GDM1 (cell line): Measurements from ENCODE around the gene PTPN14.
"Not testable (repeated sequence)": the region's sequence is repeated elsewhere in the genome, so short reads cannot be mapped to it uniquely, and the experiment has no call there.

Experiments
- DNase-seq: peaks from one replicate; lab custom pipeline; 2025; lab: John Stamatoyannopoulos, UW

Gene PTPN14

GRCh38 chr1:214551436-214552173, at the start of gene PTPN14:
TSS of gene PTPN14 (minus strand) at chr1:214551602. CDS start at chr1:214464803, 86,799 bp downstream.
- peak; percentile 49 for DNase-seq

GRCh38 chr1:214593158-214593557, 41.8 kb upstream of the PTPN14 start:
- no peak for DNase-seq

DNA sequence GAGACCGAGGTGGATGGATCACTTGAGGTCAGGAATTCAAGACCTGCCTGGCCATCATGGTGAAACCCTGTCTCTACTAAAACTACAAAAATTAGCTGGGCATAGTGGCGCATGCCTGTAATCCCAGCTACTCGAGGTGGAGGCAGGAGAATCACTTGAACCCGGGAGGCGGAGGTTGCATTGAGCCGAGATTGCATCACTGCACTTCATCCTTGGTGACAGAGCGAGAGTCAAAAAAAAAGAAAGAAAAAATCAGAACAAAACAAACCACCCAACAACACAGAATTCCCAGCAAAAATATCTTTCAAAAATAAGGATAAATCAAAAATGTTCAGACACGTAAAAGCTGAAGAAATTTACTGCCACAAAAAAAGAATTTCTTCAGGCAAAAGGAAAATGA, 40.5 kb upstream of the PTPN14 start:
- not testable (repeated sequence) for DNase-seq

DNA sequence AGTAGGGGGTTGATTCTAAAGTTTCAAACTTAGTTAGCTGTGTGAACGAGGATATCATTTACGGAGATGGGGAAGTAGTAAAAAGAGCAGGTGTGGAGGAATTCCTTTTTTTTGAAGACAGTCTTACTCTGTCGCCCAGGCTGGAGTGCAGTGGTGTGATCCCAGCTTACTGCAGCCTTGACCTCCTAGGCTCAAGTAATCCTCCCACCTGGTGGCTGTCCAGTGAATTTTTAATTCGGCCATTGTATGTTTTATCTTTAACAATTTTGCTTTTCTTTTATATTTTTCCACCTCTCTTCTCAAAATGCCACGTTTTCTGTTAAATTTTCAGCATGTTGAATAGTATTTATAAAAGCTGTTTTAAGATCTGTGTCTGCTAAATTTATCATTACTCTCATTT, 39.3 kb upstream of the PTPN14 start:
- DNase-seq, result no peak

DNA sequence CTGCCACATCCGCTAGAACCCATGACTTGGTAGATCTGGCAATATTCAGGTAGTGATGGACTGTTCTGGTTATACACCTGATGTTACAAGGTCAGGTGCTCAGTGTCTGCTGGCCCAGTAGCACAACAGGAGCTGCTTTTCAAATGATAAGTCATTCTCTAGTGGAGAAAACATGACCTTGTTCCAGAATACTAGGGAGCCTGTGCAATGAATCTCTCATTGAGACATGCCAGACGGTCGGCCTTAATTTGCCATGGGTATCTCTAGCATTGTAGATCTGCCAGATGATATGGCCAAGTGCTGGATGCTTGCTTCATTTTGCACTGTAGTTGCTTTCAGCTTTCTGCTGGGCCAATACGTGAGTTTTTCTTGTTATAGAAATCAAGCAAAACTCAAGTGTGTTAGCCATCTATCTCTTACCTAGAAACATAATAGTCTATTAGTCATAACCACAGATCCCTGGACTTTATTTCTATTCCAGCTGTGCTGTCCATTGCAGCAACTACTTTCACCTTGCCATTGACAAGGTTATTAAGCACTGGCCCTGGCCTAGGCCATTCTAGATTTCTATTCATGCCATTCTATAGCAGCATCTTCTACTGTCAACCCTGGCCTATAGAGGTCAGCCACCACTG, 37.7 kb upstream of the PTPN14 start:
- DNase-seq, result no peak

DNA sequence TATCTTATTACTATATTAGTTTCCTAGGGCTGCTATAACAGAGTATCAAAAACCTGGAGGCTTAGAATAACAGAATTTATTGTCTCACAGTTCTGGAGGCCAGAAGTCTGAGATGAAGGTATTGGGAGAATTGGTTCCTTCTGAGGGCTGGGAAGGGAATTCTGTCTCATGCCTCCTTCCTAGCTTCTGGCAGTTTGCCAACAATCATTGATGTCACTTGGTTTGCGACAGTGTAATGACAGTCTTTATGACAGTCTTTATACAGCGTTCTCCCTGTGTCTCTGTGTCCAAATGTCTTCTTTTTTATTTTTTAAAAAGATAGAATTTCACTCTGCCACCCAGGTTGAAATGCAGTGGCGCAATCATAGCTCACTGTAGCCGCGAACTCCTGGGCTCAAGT, 35.8 kb upstream of the PTPN14 start:
- DNase-seq, result no peak

- no peak for DNase-seq
Observed at GRCh38 chr1:214586621-214587020, 35.2 kb upstream of the PTPN14 start.

- DNase-seq, result peak; percentile 4
Observed at GRCh38 chr1:214584805-214585766, 33.7 kb upstream of the PTPN14 start.

GRCh38 chr1:214583824-214584554, 32.6 kb upstream of the PTPN14 start:
- DNase-seq, result no peak

DNA sequence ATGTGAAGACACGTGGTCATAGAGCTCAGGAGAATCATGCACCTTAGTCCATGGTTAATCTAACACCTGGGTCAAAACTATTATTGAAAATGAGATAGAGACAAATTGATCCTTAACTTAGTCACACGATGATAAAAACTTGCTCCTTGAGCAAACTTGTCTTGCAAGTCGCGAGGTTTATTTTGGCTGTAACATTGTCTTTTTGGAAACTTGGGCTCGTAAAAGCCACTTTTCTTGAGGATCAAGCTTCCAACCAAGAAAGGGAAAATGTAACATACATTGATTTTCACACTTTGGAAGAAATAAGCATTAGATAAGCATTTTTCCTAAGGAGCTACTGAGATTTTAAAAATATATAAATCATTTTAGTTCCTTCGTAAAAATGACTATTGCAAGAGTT, 31.7 kb upstream of the PTPN14 start:
- DNase-seq, result no peak

DNA sequence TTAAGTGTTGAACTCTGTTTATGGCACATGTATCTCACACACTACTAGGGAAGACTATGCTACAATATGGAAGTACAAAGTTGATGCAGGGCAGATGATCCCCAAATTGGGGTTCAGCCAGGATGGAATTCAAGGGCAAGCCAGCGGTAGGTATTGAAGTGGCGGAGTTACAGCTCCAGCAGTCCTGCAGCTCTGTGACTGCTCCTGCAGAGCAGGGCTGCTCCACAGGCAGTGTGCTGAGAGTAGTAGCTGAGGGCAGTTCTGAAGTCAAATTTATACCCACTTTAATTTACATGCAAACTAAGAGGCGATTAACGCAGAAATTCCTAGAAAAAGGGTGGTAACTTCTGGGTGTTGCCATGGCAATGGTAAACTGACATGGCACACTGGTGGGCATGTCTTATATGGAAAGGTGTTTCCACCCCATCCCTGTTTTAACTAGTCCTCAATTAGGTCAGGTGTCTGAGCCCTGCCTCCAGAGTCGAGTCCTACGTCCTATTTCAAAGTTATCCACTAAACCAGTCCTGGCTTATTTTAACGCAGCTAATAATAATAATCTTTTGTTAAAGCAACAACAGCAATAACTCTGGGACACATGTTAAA, 31.0 kb upstream of the PTPN14 start:
- no peak for DNase-seq

- no peak for DNase-seq
Observed at GRCh38 chr1:214581785-214582184, 30.4 kb upstream of the PTPN14 start.

GRCh38 chr1:214579183-214579582, 27.8 kb upstream of the PTPN14 start:
- no peak for DNase-seq

DNA sequence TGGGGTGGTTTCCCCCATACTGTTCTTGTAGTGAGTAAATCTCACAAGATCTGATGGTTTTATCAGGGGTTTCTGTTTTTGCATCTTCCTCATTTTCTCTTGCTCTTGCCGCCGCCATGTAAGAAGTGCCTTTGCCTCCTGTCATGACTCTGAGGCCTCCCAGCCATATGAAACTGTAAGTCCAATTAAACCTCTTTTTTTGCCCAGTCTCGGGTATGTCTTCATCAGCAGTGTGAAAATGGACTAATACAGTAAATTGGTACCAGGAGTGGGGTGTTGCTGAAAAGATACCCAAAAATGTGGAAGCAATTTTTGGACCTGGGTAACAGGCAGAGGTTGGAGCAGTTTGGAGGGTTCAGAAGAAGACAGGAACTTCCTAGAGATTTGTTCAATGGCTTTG, 24.7 kb upstream of the PTPN14 start:
- DNase-seq, result not testable (repeated sequence)

DNA sequence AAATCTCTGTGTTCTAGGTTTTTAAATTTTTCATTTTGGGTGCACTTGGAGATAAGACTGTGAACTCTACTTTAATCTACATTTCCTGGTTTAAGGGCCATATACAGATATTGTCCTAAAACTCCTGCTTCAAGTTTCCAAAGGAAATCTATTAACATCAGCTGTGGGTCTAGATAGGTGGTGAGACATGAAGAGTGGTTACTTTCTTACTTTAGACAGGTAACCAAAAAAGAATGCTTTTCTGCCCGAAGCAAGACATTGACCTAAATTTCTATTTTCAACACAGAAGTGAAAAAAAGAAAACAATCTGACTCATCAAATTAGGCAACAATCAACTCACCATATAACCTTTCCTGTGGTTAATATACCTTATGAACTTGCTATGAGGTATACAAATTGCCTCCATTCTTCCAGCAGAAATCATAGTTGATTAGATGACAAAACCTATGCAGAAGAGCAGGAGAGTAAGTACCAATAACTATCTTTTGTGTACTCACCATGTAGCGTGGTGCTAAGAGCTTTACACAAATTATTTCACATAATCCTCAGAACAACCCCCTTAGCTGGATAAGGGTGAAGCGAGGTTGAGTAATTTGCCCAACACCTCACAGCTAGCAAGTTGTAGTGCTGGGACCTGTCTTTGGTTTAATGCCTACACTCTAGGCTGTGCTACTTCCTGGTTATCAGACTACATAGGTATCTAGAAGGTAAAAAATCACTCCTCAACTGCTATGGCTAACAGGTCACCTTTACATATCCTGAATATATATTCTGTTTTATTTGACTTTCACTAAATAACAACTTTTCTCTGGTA, 23.4 kb upstream of the PTPN14 start:
- DNase-seq, result no peak

DNA sequence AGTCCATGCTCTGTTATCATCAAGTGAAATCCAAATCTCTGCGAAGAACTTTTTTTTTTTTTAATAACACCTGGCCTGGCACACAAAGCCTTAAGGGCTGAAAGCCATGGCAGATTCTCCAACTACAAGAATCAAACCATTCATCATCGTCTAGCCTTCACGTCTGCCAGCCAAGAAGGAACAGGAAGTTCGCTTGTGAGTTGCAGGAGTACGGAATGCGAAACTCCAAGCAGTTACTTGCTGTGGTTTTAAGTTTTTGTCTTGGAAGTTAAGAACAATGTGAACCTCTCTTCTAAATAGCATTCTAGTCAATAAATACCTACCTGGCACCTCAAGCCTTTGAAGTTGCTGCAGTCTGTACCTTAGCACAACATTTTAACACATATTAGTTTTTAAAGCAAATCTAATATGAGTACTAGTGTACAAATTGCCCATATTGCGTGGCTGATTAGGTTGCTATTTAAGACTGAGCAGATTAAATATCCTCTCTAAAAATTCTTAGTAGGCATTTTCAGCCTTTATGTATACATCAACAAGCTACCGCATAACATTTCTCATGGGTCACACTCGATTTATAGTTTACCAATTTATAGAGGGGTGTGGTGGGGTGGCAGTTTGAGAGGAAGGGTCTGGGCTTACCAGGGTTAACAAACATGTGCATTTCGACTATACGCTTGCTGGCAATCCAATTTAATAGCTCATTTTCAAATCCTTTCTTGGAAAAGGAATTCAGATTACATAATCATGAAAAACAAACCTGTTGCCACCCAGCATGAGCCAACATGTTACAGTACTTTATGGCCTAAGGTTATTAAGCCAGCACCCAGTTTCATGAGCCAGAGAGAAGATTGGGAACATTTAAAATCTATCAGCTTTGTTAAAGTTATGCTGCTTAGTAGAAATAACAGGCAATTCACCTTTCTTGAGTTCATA, 22.2 kb upstream of the PTPN14 start:
- DNase-seq, result no peak

GRCh38 chr1:214571281-214571680, 19.9 kb upstream of the PTPN14 start:
- no peak for DNase-seq

DNA sequence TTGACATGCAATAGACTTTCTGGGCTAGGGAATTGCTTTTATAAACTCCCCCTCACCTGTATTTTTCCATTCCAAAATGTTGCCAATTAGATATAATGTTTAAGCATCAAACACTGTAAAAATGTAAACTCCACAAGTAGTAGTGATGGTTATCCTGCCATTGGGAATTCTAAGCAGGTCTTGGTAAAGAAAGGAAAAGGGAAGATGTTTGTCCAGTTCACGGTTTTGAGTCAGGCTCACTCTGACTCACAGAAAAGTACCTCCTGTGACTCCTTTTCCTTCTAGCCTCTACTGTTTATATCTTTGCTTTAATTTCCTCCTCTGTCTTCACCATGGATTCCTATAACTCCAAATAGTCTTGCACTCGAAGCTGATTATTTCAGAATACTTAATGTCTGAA, 19.0 kb upstream of the PTPN14 start:
- DNase-seq, result no peak

DNA sequence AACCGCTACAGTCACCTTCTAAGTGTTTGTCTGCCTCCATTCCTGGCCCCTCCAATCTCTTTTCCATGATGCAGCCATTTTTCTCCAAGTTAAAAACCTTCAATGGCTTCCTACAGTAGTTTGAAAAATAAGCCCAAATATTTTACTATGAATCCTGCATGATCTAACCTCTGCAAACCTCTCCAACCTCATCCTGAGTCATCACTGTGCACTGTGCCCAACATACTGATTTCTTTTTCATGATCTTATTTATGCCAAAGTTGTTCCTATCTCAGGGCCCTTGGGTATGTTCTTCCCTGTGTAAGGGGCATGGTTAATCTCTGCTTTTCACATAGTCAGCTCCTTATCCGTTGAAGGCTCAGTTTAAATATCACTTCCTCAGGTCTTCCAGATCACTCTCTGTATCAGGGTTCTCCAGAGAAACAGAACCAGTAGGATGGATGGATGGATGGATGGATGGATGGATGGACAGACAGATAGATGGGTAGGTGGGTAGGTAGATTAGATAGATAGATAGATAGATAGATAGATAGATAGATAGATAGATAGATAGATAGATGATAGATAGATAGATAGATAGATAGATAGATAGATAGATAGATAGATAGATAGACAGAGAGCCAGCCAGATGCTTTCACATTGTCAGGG, 18.1 kb upstream of the PTPN14 start:
- no peak for DNase-seq
